GM19240 (cell line): ENCODE results near the gene PI4KB.

Experiments
- DNase-seq: peaks from one replicate; pipeline ENCODE4 v3.0.0; 2011; ENCODE audit warnings: low spot score; ENCODE audit not compliant: insufficient read length

The PI4KB gene

DNA sequence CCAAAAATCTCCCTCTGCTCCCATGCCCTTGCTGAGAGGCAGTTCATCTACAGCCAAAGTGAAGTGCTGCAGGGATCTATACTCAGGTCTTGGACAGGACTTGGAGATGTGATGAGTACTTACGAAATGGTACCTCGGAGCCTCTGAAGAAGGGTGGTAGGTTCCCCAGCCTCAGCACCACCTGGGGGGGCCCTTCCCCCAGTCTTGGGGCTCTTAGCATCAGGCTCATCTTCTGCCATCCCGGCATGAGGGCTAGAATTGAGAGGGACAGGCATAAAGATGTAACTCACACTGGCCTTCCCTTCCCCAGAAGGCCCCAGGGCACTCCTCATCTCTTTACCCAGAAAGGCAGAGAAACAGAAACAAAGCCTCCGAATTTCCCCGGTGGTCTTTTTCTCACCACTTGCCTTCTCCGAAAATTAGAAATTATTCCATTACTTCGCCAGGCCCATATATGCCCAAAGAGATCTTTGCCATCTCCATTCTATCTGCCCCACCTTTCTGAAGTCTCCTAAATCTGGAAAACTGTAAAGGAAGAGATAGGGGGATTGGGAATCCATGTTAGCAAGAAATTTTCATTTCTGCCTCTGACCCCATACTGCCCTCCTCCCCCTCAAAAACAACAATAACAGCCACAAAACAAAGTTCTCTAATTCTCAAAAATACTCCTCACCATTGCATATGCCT is 19.0 kb upstream of the PI4KB start:
- no peak for DNase-seq

DNA sequence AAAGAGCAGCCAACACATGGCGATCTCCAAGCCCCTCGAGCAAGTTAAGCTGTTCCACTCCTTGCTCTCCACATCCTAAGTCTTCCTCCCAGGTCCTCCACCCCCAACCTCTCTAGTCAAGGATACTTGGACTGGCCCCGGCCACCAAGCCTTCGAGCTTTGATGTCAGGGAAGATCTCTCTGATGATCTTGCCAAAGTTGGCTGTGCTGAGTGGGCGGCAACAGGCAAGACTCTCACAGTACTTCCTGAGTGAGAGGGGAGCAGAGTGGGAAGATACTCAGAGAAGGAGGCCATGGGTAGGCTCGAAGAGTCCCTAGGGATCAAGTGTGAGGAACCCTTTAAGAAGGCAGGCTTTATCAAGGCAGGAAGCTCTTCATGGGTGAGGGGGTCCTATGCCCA is 17.1 kb upstream of the PI4KB start:
- DNase-seq = no peak

DNA sequence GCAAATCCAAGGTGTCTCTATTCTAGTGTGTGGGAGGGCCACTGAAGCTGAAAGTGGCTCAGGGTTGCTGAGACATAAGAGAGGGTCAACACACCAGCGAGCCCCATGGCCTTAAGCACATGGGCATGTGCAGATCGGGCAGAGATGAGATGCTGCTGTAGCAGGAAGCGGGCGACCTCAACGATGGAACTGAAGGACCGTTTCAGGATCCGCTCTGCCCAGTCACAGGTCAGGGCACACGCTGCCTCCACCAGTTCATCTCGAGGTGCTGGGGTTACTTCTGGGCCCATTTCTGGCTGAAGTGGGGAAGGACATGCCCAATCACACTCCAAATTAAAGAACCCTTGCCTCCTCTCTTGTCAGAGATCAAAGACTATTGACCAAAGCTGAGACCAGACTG is 16.4 kb upstream of the PI4KB start:
- DNase-seq = no peak

DNA sequence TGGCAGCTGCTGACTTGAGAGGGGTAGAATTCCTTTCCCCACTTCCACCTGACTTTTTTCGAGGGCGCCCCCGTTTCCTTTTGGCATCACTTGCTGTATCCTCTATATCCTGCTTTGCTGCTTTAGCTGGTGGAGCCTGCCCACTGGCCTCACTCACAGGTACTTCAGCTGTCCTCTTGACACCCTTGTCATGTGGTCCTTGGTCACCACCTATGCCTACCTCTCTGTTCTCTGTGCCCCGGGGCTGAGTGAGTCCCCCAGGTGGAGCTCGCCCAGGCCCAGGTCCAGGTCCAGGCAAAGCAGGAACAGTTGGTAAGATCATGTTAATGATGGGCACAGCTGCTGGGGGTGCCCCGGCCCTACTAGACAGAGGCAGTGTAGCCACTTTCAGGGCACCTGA is 15.4 kb upstream of the PI4KB start:
- DNase-seq = no peak

GRCh38 chr1:151342021-151342420 is 14.8 kb upstream of the PI4KB start:
- no peak for DNase-seq

GRCh38 chr1:151340870-151341754 is 13.9 kb upstream of the PI4KB start:
- DNase-seq = no peak

DNA sequence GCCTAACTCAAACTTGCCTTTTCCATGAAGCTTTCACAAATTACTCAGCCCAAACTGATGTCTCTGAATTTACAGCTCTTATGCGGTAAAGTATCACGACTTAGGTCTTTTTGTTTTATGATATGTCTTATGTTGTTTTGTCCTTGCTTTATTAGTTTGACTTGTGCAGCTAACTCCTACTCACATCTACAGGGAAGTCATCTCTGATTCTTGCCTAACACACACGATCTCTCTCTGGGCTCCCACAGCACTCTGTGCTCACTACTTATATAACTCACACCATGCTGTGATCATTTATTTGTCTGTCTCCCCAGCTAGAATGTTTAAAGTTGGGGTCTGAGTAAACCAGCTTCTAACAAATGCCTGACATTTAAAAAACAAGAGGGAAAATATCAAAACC is 9.3 kb upstream of the PI4KB start:
- no peak for DNase-seq

- no peak for DNase-seq
Observed at GRCh38 chr1:151334822-151335221, 7.6 kb upstream of the PI4KB start.

GRCh38 chr1:151327903-151328674 is 873 bp upstream of the PI4KB start:
- DNase-seq = no peak

DNA sequence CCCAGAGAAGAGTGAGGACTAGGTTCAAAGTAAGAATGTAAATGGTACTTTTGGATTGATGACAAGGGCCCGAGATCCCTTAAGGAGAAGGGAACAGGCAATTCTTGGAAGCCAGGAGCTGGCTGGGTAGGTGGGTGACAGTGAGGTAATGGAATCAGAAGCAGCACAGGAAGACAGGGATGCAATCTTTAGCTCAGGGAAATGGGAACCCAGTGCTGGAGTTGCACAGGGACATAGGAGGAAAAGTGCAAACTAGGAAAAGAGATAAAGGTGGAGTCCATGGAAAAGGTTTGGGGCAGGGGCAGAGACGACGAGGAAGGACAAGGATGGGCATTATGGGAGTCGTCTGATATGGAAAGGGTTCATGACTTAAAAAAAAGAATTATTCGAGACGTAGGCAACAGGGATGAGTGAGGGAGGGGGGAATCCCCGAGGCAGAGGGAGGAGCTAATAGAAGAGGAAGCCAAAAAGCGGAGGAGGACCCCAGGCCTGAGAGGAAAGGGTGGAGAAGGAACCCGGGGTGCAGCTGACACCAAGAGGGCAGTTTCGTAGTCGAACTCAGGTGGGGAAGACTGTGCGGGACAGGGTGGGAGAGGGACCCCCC is 495 bp downstream of the PI4KB start:
- DNase-seq = peak; percentile 82

GRCh38 chr1:151325646-151326429 is 1.4 kb downstream of the PI4KB start:
- no peak for DNase-seq

DNA sequence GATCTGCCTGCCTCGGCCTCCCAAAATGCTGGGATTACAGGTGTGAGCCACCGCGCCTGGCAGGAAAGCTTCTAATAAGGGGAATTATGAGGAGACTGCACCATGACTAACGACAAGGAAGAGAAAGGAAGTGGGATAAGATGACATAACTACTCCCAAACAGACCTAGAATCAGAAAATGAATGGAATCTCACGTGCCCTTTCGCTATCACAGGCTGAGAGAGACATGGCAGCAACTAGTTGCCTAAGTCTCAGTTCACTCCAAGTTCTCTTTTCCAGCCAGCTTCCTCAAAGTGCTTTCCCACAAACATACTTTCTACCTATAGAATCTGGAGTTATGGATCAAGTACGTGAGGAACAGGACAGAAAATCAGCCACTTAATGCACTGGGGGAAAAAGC is 2.0 kb downstream of the PI4KB start:
- no peak for DNase-seq

DNA sequence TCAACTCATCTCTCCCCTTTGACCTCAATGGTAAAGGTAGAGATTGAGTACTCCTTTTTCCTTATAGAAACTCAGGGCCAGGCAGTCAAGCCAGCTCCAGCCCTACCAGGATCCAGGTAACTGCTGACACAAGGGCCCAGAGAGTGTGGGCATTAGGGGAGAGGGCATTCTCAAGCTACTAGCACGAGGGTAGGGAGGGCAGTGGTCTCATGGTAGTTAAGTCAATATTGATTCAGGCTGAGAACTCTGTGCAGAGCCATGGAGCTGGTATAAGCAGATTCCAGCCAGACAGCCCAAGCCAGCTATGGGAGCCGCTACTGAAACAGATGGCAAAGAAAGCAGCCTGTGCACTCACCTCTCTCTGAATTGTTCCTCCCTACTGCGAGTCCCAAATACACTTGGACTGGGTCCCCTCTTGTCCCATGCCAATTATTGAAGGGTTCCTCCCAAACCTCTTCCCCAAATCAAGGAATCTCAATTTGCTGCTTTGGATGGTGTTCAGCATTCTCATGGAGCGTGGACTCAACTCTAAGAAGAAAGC is 2.8 kb downstream of the PI4KB start:
- no peak for DNase-seq

- DNase-seq = no peak
Observed at GRCh38 chr1:151318975-151319374, 8.2 kb downstream of the PI4KB start.

DNA sequence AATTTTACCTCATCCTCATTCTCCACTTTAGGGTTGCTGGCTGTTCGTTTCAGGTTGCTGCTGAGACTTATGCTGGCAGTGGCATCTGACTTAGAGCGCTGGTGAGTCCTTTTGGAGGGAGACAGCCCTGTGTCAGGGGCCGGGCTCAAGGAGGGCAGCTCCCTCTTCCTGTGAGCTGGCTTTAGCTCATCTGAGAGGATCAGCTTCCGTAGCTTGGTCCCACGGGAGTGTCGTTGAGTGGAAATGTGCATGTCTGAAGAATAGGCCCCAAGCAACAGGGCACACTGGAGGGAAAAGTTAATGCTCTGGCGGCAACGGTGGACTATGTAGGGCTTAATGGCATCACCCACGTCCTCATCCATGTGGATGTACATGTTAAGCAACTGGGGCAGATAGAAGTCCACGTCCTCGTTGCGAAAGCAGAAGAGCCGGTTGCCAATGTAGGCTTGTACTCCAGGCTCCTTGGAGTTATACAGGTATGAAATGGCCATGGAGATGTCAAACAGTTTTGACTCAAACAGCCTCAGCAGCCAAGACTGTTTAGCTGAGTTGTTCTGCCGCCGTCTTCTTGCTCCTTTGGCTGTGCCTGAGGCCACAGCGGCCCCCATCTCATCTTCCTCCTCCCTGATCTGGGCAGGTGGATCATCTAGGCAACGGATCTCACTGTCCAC is 11.5 kb downstream of the PI4KB start:
- DNase-seq = no peak

GRCh38 chr1:151314137-151314875 is 12.9 kb downstream of the PI4KB start:
- no peak for DNase-seq

- no peak for DNase-seq
Observed at GRCh38 chr1:151313501-151313900, 13.7 kb downstream of the PI4KB start.

- no peak for DNase-seq
Observed at GRCh38 chr1:151312826-151313225, 14.4 kb downstream of the PI4KB start.

- no peak for DNase-seq
Observed at GRCh38 chr1:151312411-151312810, 14.8 kb downstream of the PI4KB start.
